Embryonic facial prominence (tissue), 1 donor: ENCODE measurements around the gene TBKBP1.
A peak's percentile ranks its signal among the peaks of the same experiment; 100 is the strongest.

Experiments
- DNase-seq: peaks from one replicate; pipeline ENCODE4 v3.0.0-alpha.2; 2016; ENCODE audit errors: extremely low spot score

The TBKBP1 gene

GRCh38 chr17:47693731-47694580 lies at the start of gene TBKBP1:
Gene TBKBP1, plus strand, starts transcription at chr17:47694161. Its CDS starts 1,952 bp downstream, at chr17:47696113.
- DNase-seq = peak; percentile 75

GRCh38 chr17:47644324-47644723 lies 49.6 kb upstream of the TBKBP1 start:
- no peak for DNase-seq

DNA sequence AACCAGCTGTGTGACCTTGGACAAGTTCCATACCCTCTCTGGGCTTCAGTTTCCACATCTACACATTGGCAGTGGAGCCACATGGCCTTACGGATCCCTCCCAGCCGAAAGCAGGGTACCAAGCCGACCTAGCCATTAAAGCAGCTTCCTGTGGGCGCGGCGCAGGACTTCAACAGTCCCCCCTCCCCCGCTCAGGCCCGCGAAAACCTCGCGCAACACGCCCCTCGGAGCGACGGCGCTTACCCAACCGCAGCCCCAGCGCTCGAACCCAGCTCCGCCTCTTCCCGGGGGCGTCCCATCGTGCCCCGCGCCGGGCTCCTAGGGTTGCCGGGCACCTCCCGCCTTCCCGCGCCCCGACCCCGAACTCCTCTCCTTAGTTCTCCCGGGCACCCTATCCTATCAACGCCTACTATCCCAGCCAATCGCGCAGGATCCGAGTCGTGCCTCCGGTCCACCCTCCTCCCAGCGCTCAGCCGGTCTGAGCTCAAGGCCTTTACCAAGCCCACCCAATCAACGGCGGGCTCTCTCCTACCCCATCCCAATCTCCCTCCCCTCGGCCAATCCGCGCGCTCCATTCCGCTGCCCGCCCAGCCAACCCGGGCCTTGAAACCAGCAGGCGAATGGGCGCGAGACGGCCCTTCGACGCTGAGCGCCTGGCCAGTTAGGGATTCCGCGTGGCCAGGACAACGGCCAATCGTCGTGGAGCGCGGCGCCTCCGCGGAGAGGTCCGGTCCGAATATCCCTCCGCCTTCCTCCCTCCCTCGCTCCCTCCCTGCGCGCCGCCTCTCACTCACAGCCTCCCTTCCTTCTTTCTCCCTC lies 44.6 kb upstream of the TBKBP1 start, which contains the start of gene KPNB1:
Gene KPNB1, plus strand, starts transcription at position 767 of the 819 bp plus-strand sequence. CDS start 326 bp downstream, outside the sequence.
- DNase-seq = peak; percentile 97

GRCh38 chr17:47649972-47650524 lies 43.9 kb upstream of the TBKBP1 start:
- no peak for DNase-seq

GRCh38 chr17:47650525-47651522 lies 43.1 kb upstream of the TBKBP1 start:
- peak; percentile 83 for DNase-seq

GRCh38 chr17:47651704-47652103 lies 42.3 kb upstream of the TBKBP1 start:
- no peak for DNase-seq

- no peak for DNase-seq
These were observed 41.4 kb upstream of the TBKBP1 start for GRCh38 chr17:47652570-47652969.

DNA sequence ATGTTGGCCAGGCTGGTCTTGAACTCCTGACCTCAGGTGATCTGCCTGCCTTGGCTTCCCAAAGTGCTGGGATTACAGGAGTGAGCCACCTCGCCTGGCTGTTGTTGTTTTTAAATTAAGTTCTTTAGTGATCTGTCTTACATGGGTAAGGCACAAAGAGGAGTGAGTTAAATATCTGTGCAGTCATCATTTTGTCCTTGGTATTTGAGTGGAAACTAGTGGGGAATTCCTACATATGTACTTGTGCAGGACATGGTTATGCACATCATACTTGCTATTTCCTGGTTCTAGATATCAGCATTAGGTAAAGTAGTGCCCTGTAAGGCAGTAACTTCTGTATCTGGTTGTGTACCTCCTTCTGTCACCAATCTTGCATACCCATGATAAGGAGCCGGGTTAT lies 40.5 kb upstream of the TBKBP1 start:
- DNase-seq = no peak

- no peak for DNase-seq
These were observed 39.0 kb upstream of the TBKBP1 start for GRCh38 chr17:47654991-47655390.

DNA sequence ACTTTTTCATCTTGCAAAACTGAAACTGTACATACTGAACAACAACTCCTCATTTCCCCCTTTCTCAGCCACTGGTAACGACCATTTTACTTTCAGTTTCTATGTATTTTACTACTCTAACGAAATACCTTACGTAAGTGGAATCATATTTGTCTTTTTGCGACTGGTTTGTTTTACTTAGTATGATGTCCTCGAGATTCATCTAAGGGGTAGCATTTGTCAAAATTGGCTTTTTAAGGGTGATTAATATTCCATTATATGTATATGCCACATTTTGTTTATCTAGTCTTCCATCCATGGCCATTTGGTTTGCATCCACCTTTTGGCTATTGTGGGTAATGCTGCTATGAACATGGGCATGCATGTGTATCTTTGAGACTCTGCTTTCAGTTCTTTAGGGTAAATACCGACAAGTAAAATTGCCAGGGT lies 33.9 kb upstream of the TBKBP1 start:
- no peak for DNase-seq

DNA sequence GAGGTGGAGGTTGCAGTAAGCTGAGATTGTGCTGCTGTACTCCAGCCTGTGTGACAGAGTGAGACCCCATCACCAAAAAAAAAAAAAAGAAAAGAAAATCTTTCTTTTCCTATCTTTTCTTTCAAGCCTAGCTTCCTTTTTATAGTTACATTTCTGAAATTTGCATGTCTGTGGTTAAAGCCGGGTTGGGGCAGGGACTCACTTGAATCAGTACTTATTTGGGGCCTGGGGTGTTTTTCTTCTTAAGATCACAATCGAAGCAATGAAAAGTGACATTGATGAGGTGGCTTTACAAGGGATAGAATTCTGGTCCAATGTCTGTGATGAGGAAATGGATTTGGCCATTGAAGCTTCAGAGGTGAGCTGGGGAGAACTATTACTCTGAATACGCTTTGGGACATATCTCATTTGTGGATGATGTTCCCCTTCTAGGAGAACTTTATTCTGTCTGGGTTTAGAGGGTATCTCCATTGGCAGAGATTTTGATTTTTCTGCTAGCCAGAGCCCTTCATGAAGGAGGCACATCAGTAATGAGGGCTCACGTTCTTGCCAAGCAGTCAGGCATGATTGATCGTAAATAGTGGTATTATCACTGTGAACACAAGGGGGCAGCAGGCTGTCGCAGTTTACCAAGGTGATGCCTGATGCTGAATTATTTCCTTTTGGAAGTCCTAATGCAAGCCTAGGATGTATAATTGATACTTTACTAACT lies 29.9 kb upstream of the TBKBP1 start:
- peak; percentile 29 for DNase-seq

- DNase-seq = no peak
These were observed 29.4 kb upstream of the TBKBP1 start for GRCh38 chr17:47664624-47664941.

GRCh38 chr17:47665655-47666054 lies 28.3 kb upstream of the TBKBP1 start:
- DNase-seq = no peak

GRCh38 chr17:47669081-47669480 lies 24.9 kb upstream of the TBKBP1 start:
- DNase-seq = no peak

DNA sequence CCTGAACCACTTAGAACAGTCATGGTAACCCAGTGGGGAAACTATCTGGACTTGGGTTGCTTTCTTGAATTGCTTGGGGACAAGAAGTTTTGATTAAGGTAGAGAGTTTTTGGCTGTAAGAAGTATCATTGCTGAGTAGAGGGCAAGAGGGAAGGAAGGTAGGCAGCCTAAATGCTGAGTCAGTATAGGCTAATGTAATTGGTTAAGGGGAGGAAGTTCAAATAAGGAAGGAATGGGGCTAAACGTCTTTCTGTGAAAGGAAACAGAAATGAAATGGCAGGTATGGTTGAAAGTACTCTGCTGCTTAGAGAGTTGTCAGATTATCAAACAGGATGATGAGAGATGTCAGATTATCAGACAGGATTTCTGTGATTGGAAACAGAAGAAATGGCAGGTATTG lies 23.9 kb upstream of the TBKBP1 start:
- DNase-seq = no peak

DNA sequence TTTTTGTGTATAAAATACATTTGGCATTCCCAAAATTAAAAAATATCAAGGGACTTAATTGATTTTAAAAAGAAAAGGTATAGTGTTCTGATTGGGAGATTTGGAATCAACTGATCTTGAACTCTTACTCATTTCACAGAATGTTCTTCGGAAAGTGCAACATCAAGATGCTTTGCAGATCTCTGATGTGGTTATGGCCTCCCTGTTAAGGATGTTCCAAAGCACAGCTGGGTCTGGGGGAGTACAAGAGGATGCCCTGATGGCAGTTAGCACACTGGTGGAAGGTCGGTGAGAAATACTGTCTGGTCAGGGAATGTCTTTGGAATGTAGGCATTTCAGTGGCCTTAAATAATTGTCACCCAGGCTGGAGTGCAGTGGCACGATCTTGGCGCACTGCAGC lies 19.5 kb upstream of the TBKBP1 start:
- DNase-seq = no peak

- no peak for DNase-seq
These were observed 18.4 kb upstream of the TBKBP1 start for GRCh38 chr17:47675380-47676198.

- DNase-seq = no peak
These were observed 17.8 kb upstream of the TBKBP1 start for GRCh38 chr17:47676199-47676472.

DNA sequence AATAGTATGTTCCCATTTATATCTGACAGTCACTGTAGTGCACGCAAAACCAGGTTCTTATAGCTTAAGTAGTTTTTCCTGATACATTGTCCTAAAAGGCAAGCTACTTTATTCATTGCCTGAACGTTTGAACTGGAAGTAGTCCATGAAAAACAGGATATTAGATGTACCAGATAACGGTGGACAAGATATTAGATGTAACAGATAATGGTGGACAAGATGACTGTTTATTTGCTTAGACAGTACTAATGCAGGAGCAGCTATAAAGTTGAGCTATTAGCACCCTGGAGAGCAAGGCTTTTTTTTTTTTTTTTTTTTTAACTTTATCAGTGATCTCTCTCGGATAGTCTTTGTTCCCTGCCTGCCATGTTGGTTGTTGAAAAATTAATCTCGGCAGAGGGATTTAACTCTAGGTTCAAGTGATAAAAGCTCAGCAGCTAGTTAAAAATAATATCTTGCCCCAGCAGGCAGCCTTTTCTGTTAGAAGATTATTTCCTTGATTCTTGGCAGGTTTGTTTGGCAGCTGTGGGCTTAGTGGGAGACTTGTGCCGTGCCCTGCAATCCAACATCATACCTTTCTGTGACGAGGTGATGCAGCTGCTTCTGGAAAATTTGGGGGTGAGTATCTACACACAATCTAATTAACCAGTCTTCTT lies 17.3 kb upstream of the TBKBP1 start:
- DNase-seq = no peak
